ENCODE measurements around the gene PSMD1.

PSMD1 gene

GRCh38 chr2:231068525-231069222 is 12.0 kb downstream of the PSMD1 start:
- peak; percentile 69 for ATAC-seq

GRCh38 chr2:231069379-231070054 is 12.8 kb downstream of the PSMD1 start:
- ATAC-seq: peak; percentile 31; the same call in 2 of the 3 replicates
- TF ChIP-seq ISL1 (CRISPR knock-in tag; IDR thresholded peaks at IDR 0.05) (peak; percentile 85), OSR1 (CRISPR knock-in tag; IDR thresholded peaks at IDR 0.05) (no peak), TCF4 (CRISPR knock-in tag; IDR thresholded peaks at IDR 0.05; ENCODE audit: borderline replicate concordance) (peak; percentile 52; the same call in 1 of the 2 replicates)

More at GRCh38 chr2:231068525-231069222, 12.0 kb downstream of the PSMD1 start:
- no peak for TF ChIP-seq ISL1 (CRISPR knock-in tag; IDR thresholded peaks at IDR 0.05)
- TF ChIP-seq ZFP3 (CRISPR knock-in tag; IDR thresholded peaks at IDR 0.05): no peak
- no peak for TF ChIP-seq CSRNP3 (CRISPR knock-in tag; IDR thresholded peaks at IDR 0.05)
- no peak for TF ChIP-seq GLIS3 (CRISPR knock-in tag; IDR thresholded peaks at IDR 0.05)
- no peak for TF ChIP-seq TSHZ2 (CRISPR knock-in tag; IDR thresholded peaks at IDR 0.05)
- TF ChIP-seq PPARA (CRISPR knock-in tag; IDR thresholded peaks at IDR 0.05; ENCODE audit: borderline replicate concordance): no peak
- TF ChIP-seq ZNF8 (CRISPR knock-in tag; IDR thresholded peaks at IDR 0.05): no peak
- no peak for TF ChIP-seq RARB (CRISPR knock-in tag; IDR thresholded peaks at IDR 0.05)
- TF ChIP-seq ARNTL (CRISPR knock-in tag; IDR thresholded peaks at IDR 0.05; ENCODE audit: borderline replicate concordance, low read depth): no peak

GRCh38 chr2:231084565-231084964 is 27.9 kb downstream of the PSMD1 start:
- TF ChIP-seq ISL1 (CRISPR knock-in tag; IDR thresholded peaks at IDR 0.05) (no peak), GLIS3 (CRISPR knock-in tag; IDR thresholded peaks at IDR 0.05) (no peak), SNAI2 (CRISPR knock-in tag; IDR thresholded peaks at IDR 0.05) (no peak), TCF4 (CRISPR knock-in tag; IDR thresholded peaks at IDR 0.05; ENCODE audit: borderline replicate concordance) (no peak), ESRRG (CRISPR knock-in tag; IDR thresholded peaks at IDR 0.05) (no peak), ZNF70 (CRISPR knock-in tag; IDR thresholded peaks at IDR 0.05) (no peak), ZC3H10 (CRISPR knock-in tag; IDR thresholded peaks at IDR 0.05) (no peak)
- no peak for ATAC-seq

GRCh38 chr2:231088754-231089153 is 32.1 kb downstream of the PSMD1 start:
- no peak for ATAC-seq
- no peak for TF ChIP-seq TCF4 (CRISPR knock-in tag; IDR thresholded peaks at IDR 0.05; ENCODE audit: borderline replicate concordance)
- TF ChIP-seq CSDC2 (CRISPR knock-in tag; IDR thresholded peaks at IDR 0.05): no peak
- TF ChIP-seq ARNTL (CRISPR knock-in tag; IDR thresholded peaks at IDR 0.05; ENCODE audit: borderline replicate concordance, low read depth): no peak
- TF ChIP-seq SNAI2 (CRISPR knock-in tag; IDR thresholded peaks at IDR 0.05): no peak
- TF ChIP-seq ISL1 (CRISPR knock-in tag; IDR thresholded peaks at IDR 0.05): no peak
- no peak for TF ChIP-seq POU6F1 (CRISPR knock-in tag; IDR thresholded peaks at IDR 0.05; ENCODE audit: borderline replicate concordance, low read depth)
- TF ChIP-seq ZNF565 (CRISPR knock-in tag; conservative IDR thresholded peaks at IDR 0.05; ENCODE audit: low read depth): no peak
- TF ChIP-seq ESRRG (CRISPR knock-in tag; IDR thresholded peaks at IDR 0.05): no peak
- no peak for TF ChIP-seq CREB5 (CRISPR knock-in tag; IDR thresholded peaks at IDR 0.05; ENCODE audit: low read depth)
- TF ChIP-seq TSHZ2 (CRISPR knock-in tag; IDR thresholded peaks at IDR 0.05): no peak
- no peak for TF ChIP-seq BACH2 (CRISPR knock-in tag; IDR thresholded peaks at IDR 0.05; ENCODE audit: borderline replicate concordance)
- no peak for TF ChIP-seq ZFP30 (CRISPR knock-in tag; IDR thresholded peaks at IDR 0.05)
- TF ChIP-seq GLIS3 (CRISPR knock-in tag; IDR thresholded peaks at IDR 0.05): no peak
- no peak for TF ChIP-seq ZFP3 (CRISPR knock-in tag; IDR thresholded peaks at IDR 0.05)
- no peak for TF ChIP-seq CSRNP3 (CRISPR knock-in tag; IDR thresholded peaks at IDR 0.05)
- TF ChIP-seq ZNF8 (CRISPR knock-in tag; IDR thresholded peaks at IDR 0.05): no peak
- no peak for TF ChIP-seq OSR1 (CRISPR knock-in tag; IDR thresholded peaks at IDR 0.05)
